GM23248 (cell line): Measurements from ENCODE around the gene GABBR2. TPM values are rescaled to one million over a fixed set of nuclear protein-coding genes. Genes with fewer than 3 reads are reported as not detected.

Experiments
- DNase-seq: peaks from one replicate; pipeline ENCODE4 v3.0.0-alpha.2; 2015
- H2AFZ ChIP-seq: fragments of 200-600 bp; sonication (generic); 2 replicates; pipeline ENCODE4 v1.6.1; 2016; ENCODE audit warnings: antibody characterized with exemption
- H3F3A ChIP-seq: fragments of 200-600 bp; sonication (generic); 2 replicates; pipeline ENCODE4 v1.6.1; 2016; ENCODE audit warnings: mild to moderate bottlenecking, antibody characterized with exemption, mixed run types; ENCODE audit not compliant: insufficient read depth
- H3K27ac ChIP-seq: fragments of 200-600 bp; sonication (generic); 2 replicates; pipeline ENCODE4 v1.5.1; 2016; ENCODE audit warnings: mild to moderate bottlenecking
- H3K27me3 ChIP-seq: fragments of 200-600 bp; sonication (generic); replicated peaks from 2 replicates; pipeline ENCODE4 v1.6.1; 2016; ENCODE audit warnings: mild to moderate bottlenecking; ENCODE audit not compliant: insufficient read depth
- H3K36me3 ChIP-seq: fragments of 200-600 bp; sonication (generic); 2 replicates; pipeline ENCODE4 v1.6.1; 2016; ENCODE audit warnings: low read depth, mild to moderate bottlenecking
- H3K4me1 ChIP-seq: fragments of 200-600 bp; sonication (generic); 2 replicates; pipeline ENCODE4 v1.6.1; 2016; ENCODE audit warnings: mild to moderate bottlenecking; ENCODE audit not compliant: insufficient read depth
- H3K4me2 ChIP-seq: fragments of 200-600 bp; sonication (generic); one replicate; pipeline ENCODE4 v1.6.1; 2016; ENCODE audit warnings: mild to moderate bottlenecking; ENCODE audit not compliant: unreplicated experiment
- H3K4me3 ChIP-seq: fragments of 200-600 bp; sonication (generic); 2 replicates; pipeline ENCODE4 v1.5.1; 2016; ENCODE audit warnings: mild to moderate bottlenecking
- H3K79me2 ChIP-seq: fragments of 200-600 bp; sonication (generic); 2 replicates; pipeline ENCODE4 v1.6.1; 2016; ENCODE audit warnings: mild to moderate bottlenecking; ENCODE audit not compliant: insufficient read depth
- H3K9ac ChIP-seq: fragments of 200-600 bp; sonication (generic); 2 replicates; pipeline ENCODE4 v1.6.1; 2016; ENCODE audit warnings: mild to moderate bottlenecking
- H3K9me2 ChIP-seq: fragments of 200-600 bp; sonication (generic); 2 replicates; pipeline ENCODE4 v1.6.1; 2016; ENCODE audit warnings: mixed run types, mild to moderate bottlenecking, moderate library complexity; ENCODE audit not compliant: insufficient read depth
- H3K9me3 ChIP-seq: fragments of 200-600 bp; sonication (generic); one replicate; pipeline ENCODE4 v1.6.1; 2017; ENCODE audit warnings: low read depth
- H4K20me1 ChIP-seq: fragments of 200-600 bp; sonication (generic); 2 replicates; pipeline ENCODE4 v1.6.0; 2016; ENCODE audit not compliant: insufficient read depth
- EZH2 ChIP-seq: fragments of 200-600 bp; sonication (generic); IDR thresholded peaks from 2 replicates; pipeline ENCODE4 v1.6.1; 2018; ENCODE audit warnings: antibody characterized with exemption, mild to moderate bottlenecking; ENCODE audit not compliant: insufficient read depth, poor library complexity, severe bottlenecking
- EZH2phosphoT487 ChIP-seq: fragments of 200-600 bp; sonication (generic); IDR thresholded peaks from 2 replicates; pipeline ENCODE4 v1.6.1; 2018; ENCODE audit warnings: antibody characterized with exemption, moderate library complexity, mild to moderate bottlenecking, low read depth; ENCODE audit not compliant: insufficient read depth
- WGBS, 2 experiments: methylation state at CpG; one replicate each; pipeline ENCODE4 v1.1.6; 2015 to 2017; ENCODE audit warnings: low lambda C conversion rate in 2 of 2, low coverage in 1 of 2; ENCODE audit errors: missing lambda C conversion rate in 2 of 2; 5-methylcytosine and 5-hydroxymethylcytosine counted together
- in situ Hi-C: fragments of 300-500 bp; cut with MboI; formaldehyde crosslinking; loops from 2 replicates; pipeline ENCODE4 v1.15.0; 2020
- polyA plus RNA-seq: library from polyadenylated mRNA; unstranded; fragments of >200 nt; fragmentation: Nextera tagmentation; extraction: Ambion mirVana; gene quantifications from 2 replicates; pipeline ENCODE4 v1.2.1, GENCODE V29; 2016
- total RNA-seq: library from RNA; depleted of rRNA; stranded (reverse); fragments of >200 nt; shearing (Covaris generic); gene quantifications from 2 replicates; pipeline ENCODE4 v1.2.3, GENCODE V29; 2014

The GABBR2 gene
- total and polyA plus RNA-seq, 2 experiments from 2014 or later = 7.5 to 13.4 TPM

GRCh38 chr9:98449871-98450270, 258.9 kb downstream of the GABBR2 start:
- in situ Hi-C loops = no loop called here
- peaks cover 36% of the 10 kb centered on the region for H3K4me1 ChIP-seq
- H4K20me1 ChIP-seq = no peaks in the 10 kb centered on the region
- peak overlapping the region; percentile 45 for H3K9ac ChIP-seq
- H3F3A ChIP-seq = peaks cover 31% of the 10 kb centered on the region
- WGBS, 2 experiments = 3 to 11% methylated on average over 3 of the region's 3 CpGs
- H3K27ac ChIP-seq = peak overlapping the region; percentile 86
- no peaks in the 10 kb centered on the region for H3K9me3 ChIP-seq
- no peak overlapping the region for H2AFZ ChIP-seq
- H3K9me2 ChIP-seq = no peaks in the 10 kb centered on the region
- peak overlapping the region; percentile 29 for H3K4me2 ChIP-seq
- peak; percentile 44 for DNase-seq
- no peaks in the 10 kb centered on the region for H3K27me3 ChIP-seq
- no peaks in the 10 kb centered on the region for H3K79me2 ChIP-seq
- H3K4me3 ChIP-seq = no peak overlapping the region
- no peaks in the 10 kb centered on the region for H3K36me3 ChIP-seq
- TF ChIP-seq EZH2 (no peak), EZH2phosphoT487 (no peak)

DNA sequence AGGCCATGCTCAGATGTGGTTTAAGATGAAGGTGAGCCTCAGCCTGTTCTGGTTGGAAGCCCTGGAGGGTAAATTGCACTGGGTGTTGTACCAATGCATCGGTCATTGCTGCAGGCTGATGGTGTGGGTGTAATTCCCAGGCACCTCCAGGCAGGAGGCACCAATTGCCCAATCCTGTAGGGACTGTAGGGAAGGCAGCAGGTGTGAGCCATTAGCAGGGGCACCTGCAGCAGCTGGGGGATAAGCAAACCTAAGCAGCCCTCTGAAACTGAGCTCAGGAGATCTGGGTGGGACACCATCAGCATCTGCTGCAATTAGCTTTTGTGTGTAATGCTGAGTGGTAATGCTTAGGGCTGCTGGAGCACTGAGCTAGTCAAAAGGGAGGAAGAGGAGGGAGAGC, 263.2 kb downstream of the GABBR2 start:
- no peaks in the 10 kb centered on the region for H3K9me2 ChIP-seq
- TF ChIP-seq EZH2 (no peak), EZH2phosphoT487 (no peak)
- in situ Hi-C loops = no loop called here
- no peaks in the 10 kb centered on the region for H3K36me3 ChIP-seq
- H3K9ac ChIP-seq = no peak overlapping the region
- H3K9me3 ChIP-seq = no peaks in the 10 kb centered on the region
- H3K27me3 ChIP-seq = no peaks in the 10 kb centered on the region
- peaks cover 13% of the 10 kb centered on the region for H3K4me1 ChIP-seq
- peaks cover 14% of the 10 kb centered on the region for H3F3A ChIP-seq
- WGBS, 2 experiments = 45 to 60% methylated on average over 1 of the region's 1 CpG
- H3K4me3 ChIP-seq = no peak overlapping the region
- H4K20me1 ChIP-seq = no peaks in the 10 kb centered on the region
- DNase-seq = no peak
- no peak overlapping the region for H3K27ac ChIP-seq
- H2AFZ ChIP-seq = no peak overlapping the region
- H3K79me2 ChIP-seq = no peaks in the 10 kb centered on the region
- no peak overlapping the region for H3K4me2 ChIP-seq

GRCh38 chr9:98444601-98445000, 264.1 kb downstream of the GABBR2 start:
- H4K20me1 ChIP-seq = no peaks in the 10 kb centered on the region
- no peaks in the 10 kb centered on the region for H3K9me2 ChIP-seq
- H3K27ac ChIP-seq = no peak overlapping the region
- no peaks in the 10 kb centered on the region for H3K9me3 ChIP-seq
- no peak for DNase-seq
- no peak overlapping the region for H3K9ac ChIP-seq
- no peaks in the 10 kb centered on the region for H3K79me2 ChIP-seq
- peaks cover 6% of the 10 kb centered on the region for H3K4me1 ChIP-seq
- no peaks in the 10 kb centered on the region for H3K36me3 ChIP-seq
- in situ Hi-C loops = no loop called here
- 76 to 78% methylated on average over 13 of the region's 13 CpGs for WGBS, 2 experiments
- H3K4me2 ChIP-seq = no peak overlapping the region
- H3K27me3 ChIP-seq = no peaks in the 10 kb centered on the region
- TF ChIP-seq EZH2 = no peak
- no peak for TF ChIP-seq EZH2phosphoT487
- H2AFZ ChIP-seq = no peak overlapping the region
- peaks cover 4% of the 10 kb centered on the region for H3F3A ChIP-seq
- no peak overlapping the region for H3K4me3 ChIP-seq

DNA sequence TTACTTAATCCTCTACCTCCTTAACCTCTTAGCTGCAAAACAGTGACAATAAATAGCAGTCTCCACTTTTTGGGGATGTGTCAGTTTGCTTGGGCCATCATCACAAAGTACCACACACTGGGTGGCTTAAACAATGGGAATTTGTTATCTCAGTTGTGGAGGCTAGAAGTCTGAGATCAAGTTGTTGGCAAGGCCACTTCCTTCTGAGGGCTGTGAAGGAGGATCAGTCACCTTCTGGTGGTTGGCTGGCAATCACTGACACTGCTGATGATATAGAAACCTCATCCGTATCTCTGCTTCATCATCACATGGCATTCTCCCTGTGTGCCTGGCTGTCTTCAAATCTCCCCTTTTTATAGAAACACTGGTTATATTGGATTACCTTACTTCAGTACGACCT, 266.2 kb downstream of the GABBR2 start:
- H3K4me2 ChIP-seq = no peak overlapping the region
- H3F3A ChIP-seq = no peaks in the 10 kb centered on the region
- in situ Hi-C loops = no loop called here
- TF ChIP-seq EZH2phosphoT487 (no peak), EZH2 (no peak)
- H3K27me3 ChIP-seq = no peaks in the 10 kb centered on the region
- H3K79me2 ChIP-seq = no peaks in the 10 kb centered on the region
- H3K27ac ChIP-seq = no peak overlapping the region
- H3K9me3 ChIP-seq = no peaks in the 10 kb centered on the region
- H3K4me1 ChIP-seq = 0 out of 2 replicates have a peak, but pooled peaks cover 4% of the 10 kb centered on the region
- H3K36me3 ChIP-seq = no peaks in the 10 kb centered on the region
- H3K9me2 ChIP-seq = no peaks in the 10 kb centered on the region
- peak overlapping the region; percentile 9; the same call in 1 of the 2 replicates for H2AFZ ChIP-seq
- DNase-seq = peak; percentile 57
- H4K20me1 ChIP-seq = no peaks in the 10 kb centered on the region
- no peak overlapping the region for H3K9ac ChIP-seq
- 37 to 41% methylated on average over 2 of the region's 2 CpGs for whole genome bisulfite sequencing, 2 experiments
- no peak overlapping the region for H3K4me3 ChIP-seq

GRCh38 chr9:98442114-98442513, 266.6 kb downstream of the GABBR2 start:
- Histone ChIP-seq H3F3A (no peaks in the 10 kb centered on the region), H3K4me1 (0 out of 2 replicates have a peak, but pooled peaks cover 4% of the 10 kb centered on the region), H3K36me3 (no peaks in the 10 kb centered on the region), H3K9me2 (no peaks in the 10 kb centered on the region), H3K9ac (no peak overlapping the region), H3K79me2 (no peaks in the 10 kb centered on the region), H3K27me3 (no peaks in the 10 kb centered on the region), H3K27ac (no peak overlapping the region), H3K9me3 (no peaks in the 10 kb centered on the region), H2AFZ (peak overlapping the region; percentile 9; the same call in 1 of the 2 replicates), H4K20me1 (no peaks in the 10 kb centered on the region), H3K4me3 (no peak overlapping the region), H3K4me2 (no peak overlapping the region)
- no peak for TF ChIP-seq EZH2
- in situ Hi-C loops = no loop called here
- WGBS, 2 experiments = 35 to 37% methylated on average over 3 of the region's 3 CpGs
- DNase-seq = no peak
